IMR-90 (cell line): ENCODE results near the gene LDHB. TPM values are rescaled to one million over a fixed set of nuclear protein-coding genes. Genes with fewer than 3 reads are reported as not detected.

ENCODE experiments used
- ATAC-seq: fragments of 200-7000 bp; cut with Tn5 transposase; 2 replicates; pipeline ENCODE4 v1.9.1; 2020; ENCODE audit warnings: low read depth, mild to moderate bottlenecking, moderate library complexity
- BruUV-seq: library from RNA; stranded (reverse); fragments of 400-500 nt; replicated peaks from 2 replicates; lab custom pipeline; 2021; lab: Mats Ljungman, UMichigan
- CTCF ChIA-PET: fragments of 300-600 bp; formaldehyde crosslinking; extraction: SDS; loops from one replicate; lab custom pipeline; 2021; ENCODE audit warnings: antibody characterized with exemption; lab: Yijun Ruan, JAX
- POLR2A ChIA-PET: fragments of 300-600 bp; sonication (Branson Sonifier 250); formaldehyde crosslinking; loops from one replicate; lab custom pipeline; 2022; ENCODE audit warnings: antibody characterized with exemption; ENCODE audit not compliant: unreplicated experiment; lab: Charles Lee
- DNase-seq: peaks from one replicate; pipeline ENCODE4 v3.0.0; 2013
- H2AFZ ChIP-seq: replicated peaks from 2 replicates; pipeline ENCODE3; 2013; ENCODE audit warnings: low read length, mild to moderate bottlenecking; ENCODE audit not compliant: poor library complexity
- H2AK5ac ChIP-seq: 2 replicates; pipeline ENCODE4 v1.6.1; 2013; ENCODE audit warnings: low read depth, low read length, inconsistent platforms
- H2AK9ac ChIP-seq: replicated peaks from 2 replicates; pipeline ENCODE3; 2013; ENCODE audit warnings: mild to moderate bottlenecking, low read depth, low read length, moderate library complexity; ENCODE audit not compliant: poor library complexity
- H2BK120ac ChIP-seq: 2 replicates; pipeline ENCODE4 v1.6.1; 2013; ENCODE audit warnings: low read depth, low read length, inconsistent platforms
- H2BK15ac ChIP-seq: 3 replicates; pipeline ENCODE4 v1.6.1; 2013; ENCODE audit warnings: low read depth, low read length, inconsistent platforms
- H2BK20ac ChIP-seq: 2 replicates; pipeline ENCODE4 v1.6.1; 2013; ENCODE audit warnings: low read depth, mild to moderate bottlenecking, inconsistent platforms, low read length, moderate library complexity
- H2BK5ac ChIP-seq: 2 replicates; pipeline ENCODE4 v1.6.1; 2013; ENCODE audit warnings: mild to moderate bottlenecking, low read depth, low read length, inconsistent platforms; ENCODE audit not compliant: poor library complexity, severe bottlenecking
- H3K14ac ChIP-seq: replicated peaks from 2 replicates; pipeline ENCODE4 v1.6.1; 2013; ENCODE audit warnings: low read depth, low read length, inconsistent platforms
- H3K18ac ChIP-seq: 2 replicates; pipeline ENCODE4 v1.6.1; 2013; ENCODE audit warnings: low read depth, low read length, control low read depth
- H3K23ac ChIP-seq: 2 replicates; pipeline ENCODE4 v1.6.1; 2013; ENCODE audit warnings: low read depth, low read length, inconsistent platforms
- H3K27ac ChIP-seq: 2 replicates; pipeline ENCODE4 v1.5.1; 2013; ENCODE audit warnings: mild to moderate bottlenecking, control low read depth, low read length; ENCODE audit not compliant: insufficient read depth
- H3K27me3 ChIP-seq: 2 replicates; pipeline ENCODE4 v1.6.1; 2013; ENCODE audit warnings: low read length; ENCODE audit not compliant: control insufficient read depth, insufficient read depth
- H3K36me3 ChIP-seq: 2 replicates; pipeline ENCODE4 v1.6.1; 2013; ENCODE audit warnings: low read length, mixed read lengths; ENCODE audit not compliant: control insufficient read depth, insufficient read depth
- H3K4ac ChIP-seq: 2 replicates; pipeline ENCODE4 v1.6.1; 2013; ENCODE audit warnings: low read depth, low read length, inconsistent platforms
- H3K4me1 ChIP-seq: 2 replicates; pipeline ENCODE4 v1.6.1; 2013; ENCODE audit warnings: low read length, mixed read lengths; ENCODE audit not compliant: control insufficient read depth, insufficient read depth
- H3K4me2 ChIP-seq: 2 replicates; pipeline ENCODE4 v1.6.1; 2013; ENCODE audit warnings: low read depth, mild to moderate bottlenecking, control low read depth, low read length, moderate library complexity
- H3K4me3 ChIP-seq: 2 replicates; pipeline ENCODE4 v1.5.1; 2013; ENCODE audit warnings: low read depth, mild to moderate bottlenecking, control low read depth, low read length, moderate library complexity; ENCODE audit not compliant: insufficient read depth
- H3K56ac ChIP-seq: 2 replicates; pipeline ENCODE4 v1.6.1; 2013; ENCODE audit warnings: low read length, inconsistent platforms; ENCODE audit not compliant: insufficient read depth; ENCODE audit errors: extremely low read depth
- H3K79me1 ChIP-seq, 2 experiments: 2 replicates each; pipeline ENCODE4 v1.6.1; 2013; ENCODE audit warnings: low read length in 2 of 2, inconsistent platforms in 1 of 2, low read depth in 1 of 2
- H3K9ac ChIP-seq: 2 replicates; pipeline ENCODE4 v1.6.1; 2013; ENCODE audit warnings: low read depth, low read length, control low read depth
- H3K9me1 ChIP-seq: 2 replicates; pipeline ENCODE4 v1.6.1; 2013; ENCODE audit warnings: low read length, inconsistent platforms; ENCODE audit not compliant: insufficient read depth
- H3K9me3 ChIP-seq: 2 replicates; pipeline ENCODE4 v1.6.1; 2013; ENCODE audit warnings: low read length; ENCODE audit not compliant: control insufficient read depth, insufficient read depth
- H4K20me1 ChIP-seq: 2 replicates; pipeline ENCODE4 v1.6.1; 2013; ENCODE audit warnings: low read length, inconsistent platforms; ENCODE audit not compliant: insufficient read depth
- H4K5ac ChIP-seq: 2 replicates; pipeline ENCODE4 v1.6.1; 2013; ENCODE audit warnings: mild to moderate bottlenecking, low read depth, low read length, control low read depth
- H4K8ac ChIP-seq, 2 experiments: 2 replicates each; pipeline ENCODE4 v1.6.1; 2013; ENCODE audit warnings: low read depth in 2 of 2, low read length in 2 of 2, control low read depth in 1 of 2, inconsistent platforms in 1 of 2
- H4K91ac ChIP-seq: 2 replicates; pipeline ENCODE4 v1.6.1; 2013; ENCODE audit warnings: low read depth, low read length, inconsistent platforms; ENCODE audit not compliant: insufficient read depth
- BHLHE40 ChIP-seq: fragments of 150-350 bp; IDR thresholded peaks from 2 replicates; pipeline ENCODE4 v1.6.1; 2016; ENCODE audit warnings: mild to moderate bottlenecking, low read depth, low read length
- CEBPB ChIP-seq: IDR thresholded peaks from 2 replicates; pipeline ENCODE4 v1.6.1; 2012; ENCODE audit warnings: low read depth, low read length, improper control_type of control experiment
- CHD1 ChIP-seq: IDR thresholded peaks from 2 replicates; pipeline ENCODE4 v1.6.1; 2012; ENCODE audit warnings: low read depth, low read length, improper control_type of control experiment
- FOS ChIP-seq: fragments of 150-350 bp; IDR thresholded peaks from 2 replicates; pipeline ENCODE4 v1.6.1; 2016; ENCODE audit warnings: low read depth, low read length
- MAFK ChIP-seq: IDR thresholded peaks from 2 replicates; pipeline ENCODE4 v1.6.1; 2012; ENCODE audit warnings: low read depth, low read length, improper control_type of control experiment
- MAZ ChIP-seq: IDR thresholded peaks from 2 replicates; pipeline ENCODE4 v1.6.1; 2012; ENCODE audit warnings: low read depth, mild to moderate bottlenecking, low read length, improper control_type of control experiment, moderate library complexity, borderline replicate concordance
- MXI1 ChIP-seq: IDR thresholded peaks from 2 replicates; pipeline ENCODE4 v1.6.1; 2012; ENCODE audit warnings: low read depth, mild to moderate bottlenecking, low read length, moderate library complexity, borderline replicate concordance
- NFE2L2 ChIP-seq: fragments of 150-350 bp; IDR thresholded peaks from 2 replicates; pipeline ENCODE4 v1.6.1; 2016; ENCODE audit warnings: low read depth, mild to moderate bottlenecking, low read length
- POLR2A ChIP-seq: IDR thresholded peaks from 2 replicates; pipeline ENCODE4 v1.6.1; 2012; ENCODE audit warnings: mild to moderate bottlenecking, low read depth, low read length
- RAD21 ChIP-seq: IDR thresholded peaks from 2 replicates; pipeline ENCODE4 v1.6.1; 2012; ENCODE audit warnings: low read length, improper control_type of control experiment
- RCOR1 ChIP-seq: IDR thresholded peaks from 2 replicates; pipeline ENCODE4 v1.6.1; 2012; ENCODE audit warnings: mild to moderate bottlenecking, low read length, improper control_type of control experiment; ENCODE audit not compliant: insufficient replicate concordance
- RFX5 ChIP-seq: IDR thresholded peaks from 2 replicates; pipeline ENCODE4 v1.8.0; 2012; ENCODE audit warnings: low read depth, mild to moderate bottlenecking, low read length, moderate library complexity
- SMC3 ChIP-seq: fragments of 150-350 bp; IDR thresholded peaks from 2 replicates; pipeline ENCODE4 v1.6.1; 2016; ENCODE audit warnings: low read depth, mild to moderate bottlenecking, antibody characterized with exemption, low read length, moderate library complexity
- WGBS, 2 experiments: methylation state at CpG; one replicate each; pipeline versions ENCODE4 v1.1.5 to v1.1.7; 2013; ENCODE audit warnings: missing lambda C conversion rate in 2 of 2; ENCODE audit not compliant: insufficient read length in 1 of 2; ENCODE audit errors: extremely low coverage in 2 of 2; 5-methylcytosine and 5-hydroxymethylcytosine counted together
- dilution Hi-C: fragments of 300-500 bp; cut with HindIII; formaldehyde crosslinking; loops from one replicate; pipeline ENCODE4 v1.14.3; 2018; ENCODE audit warnings: low sequenced_read_pairs; ENCODE audit not compliant: unreplicated experiment
- in situ Hi-C: fragments of 300-500 bp; cut with MboI; formaldehyde crosslinking; loops from 3 replicates; pipeline ENCODE4 v1.14.3; 2019; ENCODE audit warnings: low sequenced_read_pairs, inconsistent platforms, mixed read lengths
- intact Hi-C: fragments of 100-400 bp; cut with micrococcal nuclease; formaldehyde crosslinking; loops from 2 replicates; pipeline ENCODE4 v1.10.0; 2022
- polyA plus RNA-seq, 3 experiments: library from polyadenylated mRNA; depleted of rRNA; stranded (reverse); fragments of >200 nt; gene quantifications; 2 replicates each; pipeline ENCODE4 v1.2.3, GENCODE V29; 2012; ENCODE audit warnings: low replicate concordance in 1 of 3
- total RNA-seq: library from RNA; depleted of rRNA; stranded (reverse); fragments of >200 nt; gene quantifications from 2 replicates; pipeline ENCODE4 v1.2.3, GENCODE V29; 2012
- TF ChIP-seq, protein P1 (sequence below): fragments of 150-350 bp; IDR thresholded peaks from 2 replicates; pipeline ENCODE4 v1.6.1; 2016; ENCODE audit warnings: low read depth, mild to moderate bottlenecking, low read length, moderate library complexity, borderline replicate concordance
- TF ChIP-seq, protein P2 (sequence below): fragments of 150-350 bp; IDR thresholded peaks from 2 replicates; pipeline ENCODE4 v1.6.1; 2017; ENCODE audit warnings: mild to moderate bottlenecking, antibody characterized with exemption, low read length, low read depth
- TF ChIP-seq, protein P3 (sequence below): conservative IDR thresholded peaks from 2 replicates; pipeline ENCODE4 v1.5.1; 2012; ENCODE audit warnings: mild to moderate bottlenecking, low read depth, low read length, improper control_type of control experiment

LDHB gene
- total and polyA plus RNA-seq, 2 of the 4 experiments (the other 2 are of a cell fraction): 623 to 630 TPM

- no peak overlapping the region for H3K4me2 ChIP-seq
- H4K8ac ChIP-seq: no peak overlapping the region
- BruUV-seq: no TSS peak
- H2BK5ac ChIP-seq: no peak overlapping the region
- H3K18ac ChIP-seq: no peak overlapping the region
- H3K9ac ChIP-seq: no peak overlapping the region
- WGBS, 2 experiments: no CpG with 5 or more reads among the region's 4 CpGs
- no peak overlapping the region for H2BK120ac ChIP-seq
- H3K27me3 ChIP-seq: peaks cover 21% of the 10 kb centered on the region
- H2BK15ac ChIP-seq: no peak overlapping the region
- H3K4me1 ChIP-seq: no peaks in the 10 kb centered on the region
- in situ Hi-C loops (no loop called here), dilution Hi-C loops (no loop called here), intact Hi-C loops (no loop called here)
- no peaks in the 10 kb centered on the region for H3K9me1 ChIP-seq
- no peak overlapping the region for H3K4ac ChIP-seq
- no peaks in the 10 kb centered on the region for H3K9me3 ChIP-seq
- H3K4me3 ChIP-seq: no peak overlapping the region
- H3K56ac ChIP-seq: no peak overlapping the region
- ChIA-PET POLR2A (no interaction called here), CTCF (interaction anchor here (1.0 kb wide), 1 partner anchor 9 kb away, joined by 3 read pairs; the partner anchor contains the start of gene LDHB)
- TF ChIP-seq MAZ: no peak
- no peak for TF ChIP-seq RFX5
- no peak for TF ChIP-seq NFE2L2
- no peak for TF ChIP-seq RAD21
- no peak for TF ChIP-seq POLR2A
- no peak for TF ChIP-seq SMC3
- no peak for TF ChIP-seq BHLHE40
- no peak for TF ChIP-seq CEBPB
- TF ChIP-seq, protein P1, sequence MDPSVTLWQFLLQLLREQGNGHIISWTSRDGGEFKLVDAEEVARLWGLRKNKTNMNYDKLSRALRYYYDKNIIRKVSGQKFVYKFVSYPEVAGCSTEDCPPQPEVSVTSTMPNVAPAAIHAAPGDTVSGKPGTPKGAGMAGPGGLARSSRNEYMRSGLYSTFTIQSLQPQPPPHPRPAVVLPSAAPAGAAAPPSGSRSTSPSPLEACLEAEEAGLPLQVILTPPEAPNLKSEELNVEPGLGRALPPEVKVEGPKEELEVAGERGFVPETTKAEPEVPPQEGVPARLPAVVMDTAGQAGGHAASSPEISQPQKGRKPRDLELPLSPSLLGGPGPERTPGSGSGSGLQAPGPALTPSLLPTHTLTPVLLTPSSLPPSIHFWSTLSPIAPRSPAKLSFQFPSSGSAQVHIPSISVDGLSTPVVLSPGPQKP: no peak
- TF ChIP-seq, protein P2, sequence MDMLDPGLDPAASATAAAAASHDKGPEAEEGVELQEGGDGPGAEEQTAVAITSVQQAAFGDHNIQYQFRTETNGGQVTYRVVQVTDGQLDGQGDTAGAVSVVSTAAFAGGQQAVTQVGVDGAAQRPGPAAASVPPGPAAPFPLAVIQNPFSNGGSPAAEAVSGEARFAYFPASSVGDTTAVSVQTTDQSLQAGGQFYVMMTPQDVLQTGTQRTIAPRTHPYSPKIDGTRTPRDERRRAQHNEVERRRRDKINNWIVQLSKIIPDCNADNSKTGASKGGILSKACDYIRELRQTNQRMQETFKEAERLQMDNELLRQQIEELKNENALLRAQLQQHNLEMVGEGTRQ: no peak
- TF ChIP-seq MXI1: no peak
- TF ChIP-seq RCOR1: no peak
- TF ChIP-seq, protein P3, sequence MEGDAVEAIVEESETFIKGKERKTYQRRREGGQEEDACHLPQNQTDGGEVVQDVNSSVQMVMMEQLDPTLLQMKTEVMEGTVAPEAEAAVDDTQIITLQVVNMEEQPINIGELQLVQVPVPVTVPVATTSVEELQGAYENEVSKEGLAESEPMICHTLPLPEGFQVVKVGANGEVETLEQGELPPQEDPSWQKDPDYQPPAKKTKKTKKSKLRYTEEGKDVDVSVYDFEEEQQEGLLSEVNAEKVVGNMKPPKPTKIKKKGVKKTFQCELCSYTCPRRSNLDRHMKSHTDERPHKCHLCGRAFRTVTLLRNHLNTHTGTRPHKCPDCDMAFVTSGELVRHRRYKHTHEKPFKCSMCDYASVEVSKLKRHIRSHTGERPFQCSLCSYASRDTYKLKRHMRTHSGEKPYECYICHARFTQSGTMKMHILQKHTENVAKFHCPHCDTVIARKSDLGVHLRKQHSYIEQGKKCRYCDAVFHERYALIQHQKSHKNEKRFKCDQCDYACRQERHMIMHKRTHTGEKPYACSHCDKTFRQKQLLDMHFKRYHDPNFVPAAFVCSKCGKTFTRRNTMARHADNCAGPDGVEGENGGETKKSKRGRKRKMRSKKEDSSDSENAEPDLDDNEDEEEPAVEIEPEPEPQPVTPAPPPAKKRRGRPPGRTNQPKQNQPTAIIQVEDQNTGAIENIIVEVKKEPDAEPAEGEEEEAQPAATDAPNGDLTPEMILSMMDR: no peak
- TF ChIP-seq MAFK: no peak
- no peak for TF ChIP-seq CHD1
- no peak for TF ChIP-seq FOS
- H3K79me1 ChIP-seq: no peaks in the 10 kb centered on the region
- no peak overlapping the region for H4K91ac ChIP-seq
- H4K20me1 ChIP-seq: no peaks in the 10 kb centered on the region
- no peak overlapping the region for H2AK5ac ChIP-seq
- ATAC-seq (no peak), DNase-seq (no peak)
- no peak overlapping the region for H4K5ac ChIP-seq
- no peak overlapping the region for H3K27ac ChIP-seq
- H2AK9ac ChIP-seq: no peak overlapping the region
- H2BK20ac ChIP-seq: no peak overlapping the region
- no peak overlapping the region for H3K23ac ChIP-seq
- no peak overlapping the region for H3K14ac ChIP-seq
- H2AFZ ChIP-seq: no peak overlapping the region
- H3K36me3 ChIP-seq: no peaks in the 10 kb centered on the region
Measured at GRCh38 chr12:21666722-21667121, 9.1 kb upstream of the LDHB start.
